K562 (cell line): Measurements from ENCODE around the gene GLI1. TPM values are rescaled to one million over a fixed set of nuclear protein-coding genes. Genes with fewer than 3 reads are reported as not detected.

Experiments
- AFF4 ChIP-seq: sonication (generic); formaldehyde crosslinking; IDR thresholded peaks from 2 replicates; pipeline ENCODE4 v1.8.0; 2023; ENCODE audit warnings: mild to moderate bottlenecking, missing genetic modification reagents
- CSDE1 ChIP-seq, 2 experiments: fragments of 450-650 bp; IDR thresholded peaks; 2 replicates each; pipeline ENCODE4 v1.6.1; 2016; ENCODE audit warnings: mild to moderate bottlenecking in 1 of 2
- DMBX1 ChIP-seq: fragments of 250-450 bp; sonication (Bioruptor Pico); IDR thresholded peaks from 2 replicates; pipeline ENCODE4 v1.8.0; 2022; ENCODE audit warnings: inconsistent platforms, mild to moderate bottlenecking, moderate library complexity, borderline replicate concordance
- E4F1 ChIP-seq: fragments of 250-450 bp; sonication (Bioruptor Pico); IDR thresholded peaks from 2 replicates; pipeline ENCODE4 v1.5.0; 2021; ENCODE audit warnings: mild to moderate bottlenecking, borderline replicate concordance
- GATA2 ChIP-seq: sonication (generic); formaldehyde crosslinking; IDR thresholded peaks from 2 replicates; pipeline ENCODE4 v1.4.0; 2020; ENCODE audit warnings: mild to moderate bottlenecking, missing genetic modification reagents
- KLF10 ChIP-seq: fragments of 250-450 bp; sonication (Bioruptor Pico); IDR thresholded peaks from 2 replicates; pipeline ENCODE4 v1.6.1; 2021; ENCODE audit warnings: matching md5 sums
- MAZ ChIP-seq, 2 experiments: fragments of 450-650 bp in 1 of 2; sonication (generic) in 1 of 2; formaldehyde crosslinking; IDR thresholded peaks in 1 of 2; conservative IDR thresholded peaks in 1 of 2; 2 replicates each; pipeline versions ENCODE4 v1.4.0 to v1.5.0; 2020; ENCODE audit warnings: mild to moderate bottlenecking in 1 of 2, missing genetic modification reagents in 1 of 2
- MLLT1 ChIP-seq, 2 experiments: fragments of 450-650 bp; IDR thresholded peaks; 2 replicates each; pipeline ENCODE4 v1.6.1; 2016
- PHB ChIP-seq: fragments of 250-450 bp; sonication (Bioruptor Pico); IDR thresholded peaks from 2 replicates; pipeline ENCODE4 v1.5.0; 2021
- POLR2B ChIP-seq: fragments of 450-650 bp; IDR thresholded peaks from 2 replicates; pipeline ENCODE4 v1.6.1; 2018; ENCODE audit warnings: low read depth; ENCODE audit not compliant: partially characterized antibody
- RBFOX2 ChIP-seq: fragments of 200-400 bp; formaldehyde crosslinking; IDR thresholded peaks from 2 replicates; pipeline ENCODE4 v1.6.1; 2017; ENCODE audit warnings: low read depth, mild to moderate bottlenecking, low read length, moderate library complexity
- SP1 ChIP-seq: sonication (generic); formaldehyde crosslinking; IDR thresholded peaks from 2 replicates; pipeline ENCODE4 v1.8.1; 2022; ENCODE audit warnings: mild to moderate bottlenecking, missing genetic modification reagents
- UBTF ChIP-seq, 2 experiments: IDR thresholded peaks; 2 replicates each; pipeline ENCODE4 v1.6.1; 2012; ENCODE audit warnings: improper control_type of control experiment in 2 of 2, low read depth in 2 of 2, low read length in 2 of 2, borderline replicate concordance in 1 of 2
- ZNF551 ChIP-seq: fragments of 250-450 bp; sonication (Bioruptor Pico); IDR thresholded peaks from 2 replicates; pipeline ENCODE4 v1.5.0; 2021; ENCODE audit warnings: mild to moderate bottlenecking, moderate library complexity
- ZNF766 ChIP-seq: fragments of 200-800 bp; sonication (Bioruptor generic); conservative IDR thresholded peaks from 2 replicates; pipeline ENCODE4 v1.6.1; 2016; ENCODE audit warnings: missing genetic modification characterization, missing compliant biosample characterization
- polyA plus RNA-seq, 8 experiments: library from polyadenylated mRNA; depleted of rRNA in 4 of 8; stranded (reverse) in 5 of 8; unstranded in 3 of 8; fragments of >200 nt; fragmentation: Nextera tagmentation in 2 of 8; fragmentation: Illumina TruSeq in 1 of 8; extraction: Ambion mirVana in 2 of 8; extraction: Trizol in 1 of 8; gene quantifications; 2 replicates each; pipeline versions ENCODE4 v1.2.1 to v1.2.3, GENCODE V29; 2011 to 2014; ENCODE audit warnings: inconsistent platforms in 1 of 8, missing spikeins in 1 of 8
- total RNA-seq, 7 experiments: library from RNA; depleted of rRNA in 6 of 7; stranded (reverse); fragments of >200 nt in 6 of 7; fragmentation: Illumina TruSeq in 2 of 7; extraction: Trizol in 2 of 7; gene quantifications; 2 replicates each; pipeline versions ENCODE4 v1.2.1 to v1.2.3, GENCODE V29; 2011 to 2021; ENCODE audit warnings: low replicate concordance in 1 of 7

GLI1 gene
- total and polyA plus RNA-seq, 9 of the 15 experiments (the other 6 are each of a cell fraction or from before 2014, with no cell fraction given) = 0.24 to 3.7 (median 0.61) TPM

GRCh38 chr12:57518176-57518919, 58.8 kb downstream of the GLI1 start (continued):
- peak; percentile 17; the same call in 1 of the 2 replicates for TF ChIP-seq AFF4
- no peak for TF ChIP-seq E4F1 (CRISPR knock-in tag)
- no peak for TF ChIP-seq SP1
- no peak for TF ChIP-seq ZNF551 (CRISPR knock-in tag)
- no peak for TF ChIP-seq MAZ (CRISPR knock-in tag; conservative IDR thresholded peaks at IDR 0.05 in 1 of 2, IDR thresholded peaks at IDR 0.05 in 1 of 2)
- no peak for TF ChIP-seq CSDE1 (IDR thresholded peaks at IDR 0.05)
- TF ChIP-seq UBTF (IDR thresholded peaks at IDR 0.05; ENCODE audit: borderline replicate concordance in 1 of 2, low read depth in 2 of 2, low read length in 2 of 2) = no peak
- TF ChIP-seq DMBX1 (CRISPR knock-in tag) = no peak
- TF ChIP-seq ZNF766 (CRISPR knock-in tag) = no peak
- peak; percentile 40 for TF ChIP-seq POLR2B
- TF ChIP-seq PHB (CRISPR knock-in tag) = no peak
- TF ChIP-seq GATA2 (CRISPR knock-in tag) = no peak
- no peak for TF ChIP-seq KLF10 (CRISPR knock-in tag)
- peak; percentile 41; the same call in 1 of the 2 replicates for TF ChIP-seq RBFOX2
- peak; percentile 35 to 64; a peak in 2 of 4 replicates for TF ChIP-seq MLLT1 (IDR thresholded peaks at IDR 0.05)
